ENCODE results near the gene B3GALT6.

Gene B3GALT6

GRCh38 chr1:1200876-1201810 is 30.9 kb upstream of the B3GALT6 start:
- in situ Hi-C loops (cut with MboI; ENCODE audit: low sequenced_read_pairs) = no loop called here

GRCh38 chr1:1202831-1203560 is 29.0 kb upstream of the B3GALT6 start:
- in situ Hi-C loops (cut with MboI; ENCODE audit: low sequenced_read_pairs) = no loop called here

- in situ Hi-C loops (cut with MboI; ENCODE audit: low sequenced_read_pairs) = no loop called here
Observed at GRCh38 chr1:1203561-1204424, 28.2 kb upstream of the B3GALT6 start.

GRCh38 chr1:1204425-1204920 is 27.6 kb upstream of the B3GALT6 start:
- in situ Hi-C loops (cut with MboI; ENCODE audit: low sequenced_read_pairs) = no loop called here

GRCh38 chr1:1204998-1205768 is 26.9 kb upstream of the B3GALT6 start:
- in situ Hi-C loops (cut with MboI; ENCODE audit: low sequenced_read_pairs) = no loop called here

- in situ Hi-C loops (cut with MboI; ENCODE audit: low sequenced_read_pairs) = no loop called here
Observed at GRCh38 chr1:1205769-1206375, 26.2 kb upstream of the B3GALT6 start.

GRCh38 chr1:1206376-1206965 is 25.6 kb upstream of the B3GALT6 start, which contains the start of gene TNFRSF18:
Gene TNFRSF18 (minus strand): TSS chr1:1206592. CDS start chr1:1206571, 21 bp downstream.
- in situ Hi-C loops (cut with MboI; ENCODE audit: low sequenced_read_pairs) = no loop called here

GRCh38 chr1:1206966-1207531 is 25.0 kb upstream of the B3GALT6 start:
- in situ Hi-C loops (cut with MboI; ENCODE audit: low sequenced_read_pairs) = no loop called here

- in situ Hi-C loops (cut with MboI; ENCODE audit: low sequenced_read_pairs) = no loop called here
Observed at GRCh38 chr1:1207571-1207892, 24.5 kb upstream of the B3GALT6 start.

- in situ Hi-C loops (cut with MboI; ENCODE audit: low sequenced_read_pairs) = no loop called here
Observed at GRCh38 chr1:1208713-1209433, 23.2 kb upstream of the B3GALT6 start.

GRCh38 chr1:1210726-1211540 is 21.1 kb upstream of the B3GALT6 start:
- in situ Hi-C loops (cut with MboI; ENCODE audit: low sequenced_read_pairs) = no loop called here

GRCh38 chr1:1211541-1212441 is 20.2 kb upstream of the B3GALT6 start:
- in situ Hi-C loops (cut with MboI; ENCODE audit: low sequenced_read_pairs) = no loop called here

- in situ Hi-C loops (cut with MboI; ENCODE audit: low sequenced_read_pairs) = no loop called here
Observed at GRCh38 chr1:1212780-1213344, 19.2 kb upstream of the B3GALT6 start.

- in situ Hi-C loops (cut with MboI; ENCODE audit: low sequenced_read_pairs) = no loop called here
Observed at GRCh38 chr1:1213345-1214265, 18.4 kb upstream of the B3GALT6 start, which contains the start of gene TNFRSF4. Gene TNFRSF4 (minus strand): TSS chr1:1214153. CDS start chr1:1214127, 26 bp downstream.

GRCh38 chr1:1215080-1215676 is 16.9 kb upstream of the B3GALT6 start:
- in situ Hi-C loops (cut with MboI; ENCODE audit: low sequenced_read_pairs) = no loop called here
